ENCODE results near the gene CCDC74B.
"Not testable (repeated sequence)": the region's sequence is repeated elsewhere in the genome, so short reads cannot be mapped to it uniquely, and the experiment has no call there.

The CCDC74B gene

DNA sequence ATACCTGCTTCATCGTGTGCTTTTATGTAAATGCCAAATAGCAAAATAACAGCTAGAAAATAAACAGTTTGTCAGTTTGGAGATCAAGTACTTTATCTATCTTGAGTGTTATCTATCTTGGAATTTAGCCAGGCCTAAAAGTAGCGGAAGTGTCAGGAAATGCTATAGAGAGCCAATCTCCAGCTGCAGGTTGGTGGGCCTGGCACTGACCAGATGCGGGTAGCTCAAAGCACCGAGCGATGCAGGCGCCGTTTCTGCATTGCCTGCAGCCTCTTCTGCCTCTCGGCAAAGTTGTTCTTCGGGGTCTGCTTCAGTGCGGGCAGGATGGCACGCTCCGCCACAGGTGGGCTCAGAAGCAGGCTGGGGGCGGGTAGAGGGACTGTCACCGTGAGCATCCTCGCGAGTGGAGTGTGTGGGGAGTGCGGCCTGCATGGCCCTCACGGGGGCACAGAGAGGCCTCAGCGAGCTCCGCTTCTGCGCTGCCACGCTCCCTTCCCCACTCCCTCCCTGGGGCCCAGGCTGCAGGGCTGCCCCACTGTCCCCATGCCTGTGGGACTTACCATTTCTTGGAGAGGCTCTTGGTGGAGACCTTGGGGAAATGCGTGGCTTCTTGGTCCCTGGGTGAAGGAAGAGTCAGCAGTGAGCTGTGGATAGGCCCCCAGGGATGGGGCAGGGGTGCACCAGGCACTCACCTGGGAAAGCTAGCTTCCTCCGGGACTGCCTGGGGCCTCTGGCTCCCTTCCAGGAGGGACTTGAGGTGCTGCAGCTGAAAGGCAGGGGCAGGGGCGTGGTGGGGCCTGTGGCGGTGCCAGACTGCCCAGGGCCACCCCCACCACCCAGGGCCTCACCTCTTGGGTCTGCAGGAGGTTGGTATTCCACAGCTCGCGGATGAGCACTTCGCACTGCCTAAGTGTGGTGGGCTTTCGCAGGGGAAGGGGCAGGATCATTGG, 5.3 kb downstream of the CCDC74B start:
- not testable (repeated sequence) for H3K27me3 ChIP-seq (ENCODE audit: control insufficient read depth, insufficient read depth, low read length); H3K4me3 ChIP-seq (ENCODE audit: low read length); H3K36me3 ChIP-seq (ENCODE audit: control insufficient read depth, insufficient read depth, low read length); H3K9ac ChIP-seq (ENCODE audit: low read length); H3K4me1 ChIP-seq (ENCODE audit: control insufficient read depth, insufficient read depth, low read length); H3K9me3 ChIP-seq (ENCODE audit: control insufficient read depth, low read length)

DNA sequence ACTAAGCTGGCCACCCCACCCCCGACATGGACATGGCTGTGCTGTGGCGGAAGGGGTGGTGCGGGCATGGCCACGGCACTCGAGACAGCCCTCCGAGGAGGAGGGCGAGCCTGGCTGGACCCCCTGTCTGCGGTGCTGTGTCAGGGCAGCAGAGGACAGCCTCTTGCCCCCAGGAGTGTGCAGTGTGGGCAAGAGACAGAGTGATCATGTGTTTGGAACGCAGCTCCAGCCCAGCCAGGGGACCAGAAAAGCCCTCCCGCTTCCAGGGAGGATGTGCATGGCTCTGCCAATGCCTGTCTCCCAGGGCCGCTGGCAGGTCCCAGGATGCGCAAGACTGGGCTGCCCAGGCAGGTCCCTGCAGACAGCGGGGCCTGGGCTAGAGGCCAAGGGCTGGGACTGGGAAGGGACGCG, 6.1 kb downstream of the CCDC74B start:
- not testable (repeated sequence) for H3K36me3 ChIP-seq (ENCODE audit: control insufficient read depth, insufficient read depth, low read length); H3K9me3 ChIP-seq (ENCODE audit: control insufficient read depth, low read length); H3K4me3 ChIP-seq (ENCODE audit: low read length); H3K27me3 ChIP-seq (ENCODE audit: control insufficient read depth, insufficient read depth, low read length); H3K4me1 ChIP-seq (ENCODE audit: control insufficient read depth, insufficient read depth, low read length); H3K9ac ChIP-seq (ENCODE audit: low read length)

DNA sequence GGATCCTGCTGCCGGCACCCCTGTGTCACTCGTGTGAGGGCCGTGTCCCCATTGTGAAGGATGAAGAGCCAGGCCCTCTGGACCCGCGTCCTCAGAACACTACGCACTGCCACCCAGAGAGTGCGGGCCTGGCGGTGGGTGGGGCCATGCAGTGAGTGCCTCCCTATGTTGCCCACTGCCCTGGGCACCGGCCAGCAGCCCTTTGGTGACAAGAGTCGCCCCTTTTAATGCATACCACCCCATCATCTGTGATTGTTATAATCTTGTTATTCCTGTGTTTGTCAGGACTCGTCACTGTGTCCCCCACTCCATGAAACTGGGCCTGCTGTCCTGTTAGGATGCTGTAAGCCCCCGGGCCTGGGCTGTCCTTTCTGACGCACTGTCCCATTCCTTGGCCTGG, 6.6 kb downstream of the CCDC74B start:
- H3K36me3 ChIP-seq (ENCODE audit: control insufficient read depth, insufficient read depth, low read length); H3K27me3 ChIP-seq (ENCODE audit: control insufficient read depth, insufficient read depth, low read length); H3K4me3 ChIP-seq (ENCODE audit: low read length); H3K9ac ChIP-seq (ENCODE audit: low read length); H3K9me3 ChIP-seq (ENCODE audit: control insufficient read depth, low read length); H3K4me1 ChIP-seq (ENCODE audit: control insufficient read depth, insufficient read depth, low read length): not testable (repeated sequence)

DNA sequence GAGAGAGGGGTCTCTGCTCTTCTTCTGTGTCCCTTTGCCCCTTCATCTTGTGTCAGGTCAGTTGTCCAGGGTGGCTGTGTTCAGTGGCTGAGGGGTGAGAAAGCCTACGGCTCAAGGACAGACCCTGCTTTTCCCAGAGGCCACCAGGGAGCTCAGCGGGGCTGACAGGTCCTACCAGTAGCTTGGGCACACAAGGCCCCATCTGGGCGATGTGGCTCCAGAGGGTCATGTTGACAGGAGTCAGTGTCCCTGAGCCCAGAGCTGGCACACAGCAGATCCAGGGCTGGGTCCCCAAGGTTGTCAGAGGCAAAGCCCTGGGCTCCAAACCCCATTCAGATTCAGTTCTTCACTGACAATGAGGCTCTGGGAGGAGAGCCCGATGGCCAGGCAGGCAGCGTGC, 7.8 kb downstream of the CCDC74B start:
- not testable (repeated sequence) for H3K4me1 ChIP-seq (ENCODE audit: control insufficient read depth, insufficient read depth, low read length); H3K9ac ChIP-seq (ENCODE audit: low read length); H3K9me3 ChIP-seq (ENCODE audit: control insufficient read depth, low read length); H3K4me3 ChIP-seq (ENCODE audit: low read length); H3K36me3 ChIP-seq (ENCODE audit: control insufficient read depth, insufficient read depth, low read length); H3K27me3 ChIP-seq (ENCODE audit: control insufficient read depth, insufficient read depth, low read length)

DNA sequence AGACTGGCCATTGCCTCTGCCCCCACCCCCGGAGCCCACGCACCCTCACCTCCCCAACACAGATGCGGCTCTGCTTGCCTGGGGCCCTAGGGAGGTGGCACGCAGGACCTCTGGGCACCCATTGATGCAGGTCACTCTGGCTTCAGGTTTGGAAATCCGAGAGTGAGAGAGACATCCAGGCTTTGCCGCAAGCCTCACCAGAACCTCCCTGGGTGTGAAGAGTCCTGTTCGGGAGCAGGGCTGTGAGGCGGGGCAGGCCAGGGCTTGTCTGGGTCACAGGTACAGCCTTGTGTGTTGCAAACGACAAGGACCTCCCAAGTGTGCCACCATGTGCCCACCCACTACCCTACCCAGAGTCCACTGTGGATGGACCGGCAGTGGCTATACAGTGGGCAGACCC, 8.4 kb downstream of the CCDC74B start:
- not testable (repeated sequence) for H3K9ac ChIP-seq (ENCODE audit: low read length); H3K4me1 ChIP-seq (ENCODE audit: control insufficient read depth, insufficient read depth, low read length); H3K4me3 ChIP-seq (ENCODE audit: low read length); H3K9me3 ChIP-seq (ENCODE audit: control insufficient read depth, low read length); H3K36me3 ChIP-seq (ENCODE audit: control insufficient read depth, insufficient read depth, low read length); H3K27me3 ChIP-seq (ENCODE audit: control insufficient read depth, insufficient read depth, low read length)

DNA sequence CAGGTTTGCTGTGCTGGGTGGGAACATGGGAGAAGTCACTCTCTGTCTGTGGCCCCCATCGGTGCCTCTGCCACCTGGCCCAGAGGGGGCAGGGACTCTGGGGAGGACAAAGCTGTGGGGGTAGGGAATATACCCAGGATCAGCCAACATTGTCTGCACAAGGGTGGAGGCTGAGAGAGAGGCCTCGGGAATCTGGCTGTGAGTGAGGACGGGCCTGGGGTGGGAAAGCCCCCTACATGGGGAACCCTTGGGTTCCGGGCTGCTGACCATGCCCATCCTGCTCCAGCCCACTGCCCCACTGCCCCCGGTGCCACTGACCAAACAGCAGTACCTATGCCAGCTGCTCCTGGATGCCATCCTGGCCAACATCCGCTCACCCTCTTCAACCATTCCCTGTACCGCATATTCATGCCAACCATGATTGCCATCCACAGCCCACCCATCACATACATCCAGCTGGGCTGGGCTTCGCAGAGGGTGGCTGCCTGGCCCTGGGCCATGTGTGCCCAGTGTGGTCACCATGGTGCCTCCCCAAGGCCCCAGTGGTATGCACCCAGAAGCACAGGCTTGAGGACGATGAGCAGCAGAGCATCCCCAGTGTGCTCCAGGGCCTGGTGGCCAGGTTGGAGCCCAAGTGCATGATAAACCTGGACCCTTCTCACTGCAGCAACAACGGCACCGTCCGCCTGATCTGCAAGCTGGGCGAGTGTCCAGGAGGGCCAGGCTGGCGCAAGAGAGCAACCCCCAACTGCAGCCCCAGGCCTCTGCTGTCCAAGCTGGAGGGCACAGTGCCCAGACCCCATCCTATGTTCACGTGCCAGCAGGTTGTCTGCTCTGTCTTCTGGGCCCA, 9.0 kb downstream of the CCDC74B start:
- Histone ChIP-seq H3K36me3 (ENCODE audit: control insufficient read depth, insufficient read depth, low read length) (no peaks in the 10 kb centered on the region), H3K9me3 (ENCODE audit: control insufficient read depth, low read length) (no peaks in the 10 kb centered on the region), H3K27me3 (ENCODE audit: control insufficient read depth, insufficient read depth, low read length) (no peaks in the 10 kb centered on the region), H3K4me1 (ENCODE audit: control insufficient read depth, insufficient read depth, low read length) (no peaks in the 10 kb centered on the region), H3K4me3 (ENCODE audit: low read length) (no peak overlapping the region), H3K9ac (ENCODE audit: low read length) (no peak overlapping the region)

DNA sequence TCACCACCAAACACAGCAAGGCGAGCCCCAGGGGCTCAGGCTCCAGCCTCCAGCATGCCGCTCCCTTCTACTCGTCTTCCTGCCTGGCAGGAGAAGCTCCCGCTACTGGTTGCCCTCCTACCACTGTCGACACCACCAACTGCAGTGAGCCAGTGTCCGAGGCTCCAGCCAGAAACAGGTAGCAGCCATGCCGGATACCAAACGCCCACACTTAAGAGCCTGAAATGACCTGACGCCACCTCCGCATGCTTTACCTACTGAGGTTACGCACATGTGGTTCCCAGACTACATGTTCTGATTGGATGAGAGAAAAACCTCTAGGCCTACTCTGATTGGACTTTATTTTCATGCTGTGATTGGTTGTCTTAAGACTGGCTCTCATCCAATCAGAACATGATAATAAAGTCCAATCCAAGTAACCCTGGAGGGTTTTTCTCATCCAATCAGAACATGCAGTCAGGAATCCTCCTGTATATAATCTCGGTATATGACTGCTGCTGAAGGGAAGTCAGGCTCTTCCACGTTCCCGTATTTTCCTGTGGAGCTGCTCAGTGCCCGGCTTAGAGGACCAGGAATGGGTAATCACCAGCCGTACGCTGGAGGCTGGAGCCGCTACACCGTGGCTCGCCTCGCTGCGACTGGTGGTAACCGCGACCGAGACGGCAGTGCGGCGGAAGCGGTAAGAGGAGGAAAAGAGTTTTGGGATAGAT, 15.6 kb downstream of the CCDC74B start, which contains the start of gene POTEF:
Gene POTEF, minus strand, starts transcription at position 103 of the 710 bp plus-strand sequence. CDS start 8,707 bp downstream, outside the sequence.
- not testable (repeated sequence) for H3K4me3 ChIP-seq (ENCODE audit: low read length); H3K4me1 ChIP-seq (ENCODE audit: control insufficient read depth, insufficient read depth, low read length); H3K9ac ChIP-seq (ENCODE audit: low read length)

DNA sequence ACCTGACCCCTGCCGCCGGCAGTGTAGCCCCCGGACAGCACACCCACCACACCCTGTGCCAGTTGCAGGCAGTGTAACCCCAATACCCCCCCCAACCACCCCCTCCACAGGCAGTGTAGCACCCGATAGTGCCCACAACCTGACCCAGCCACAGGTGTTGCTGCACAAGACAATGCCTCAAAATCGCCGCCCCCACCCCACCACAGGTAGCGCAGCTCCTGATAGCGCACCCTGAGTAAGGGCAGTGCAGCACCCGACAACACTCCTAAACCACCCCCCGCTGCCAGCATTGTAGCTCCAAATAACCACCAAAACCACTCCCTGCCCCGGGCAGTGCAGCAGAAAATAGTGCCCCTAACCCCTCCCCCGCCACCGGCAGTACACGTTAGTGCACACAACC, 16.4 kb downstream of the CCDC74B start:
- H3K27me3 ChIP-seq (ENCODE audit: control insufficient read depth, insufficient read depth, low read length); H3K9me3 ChIP-seq (ENCODE audit: control insufficient read depth, low read length); H3K4me1 ChIP-seq (ENCODE audit: control insufficient read depth, insufficient read depth, low read length); H3K4me3 ChIP-seq (ENCODE audit: low read length); H3K36me3 ChIP-seq (ENCODE audit: control insufficient read depth, insufficient read depth, low read length); H3K9ac ChIP-seq (ENCODE audit: low read length): not testable (repeated sequence)

More for the DNA sequence above, 15.6 kb downstream of the CCDC74B start, which contains the start of gene POTEF:
- H3K9me3 ChIP-seq (ENCODE audit: control insufficient read depth, low read length); H3K27me3 ChIP-seq (ENCODE audit: control insufficient read depth, insufficient read depth, low read length); H3K36me3 ChIP-seq (ENCODE audit: control insufficient read depth, insufficient read depth, low read length): not testable (repeated sequence)

DNA sequence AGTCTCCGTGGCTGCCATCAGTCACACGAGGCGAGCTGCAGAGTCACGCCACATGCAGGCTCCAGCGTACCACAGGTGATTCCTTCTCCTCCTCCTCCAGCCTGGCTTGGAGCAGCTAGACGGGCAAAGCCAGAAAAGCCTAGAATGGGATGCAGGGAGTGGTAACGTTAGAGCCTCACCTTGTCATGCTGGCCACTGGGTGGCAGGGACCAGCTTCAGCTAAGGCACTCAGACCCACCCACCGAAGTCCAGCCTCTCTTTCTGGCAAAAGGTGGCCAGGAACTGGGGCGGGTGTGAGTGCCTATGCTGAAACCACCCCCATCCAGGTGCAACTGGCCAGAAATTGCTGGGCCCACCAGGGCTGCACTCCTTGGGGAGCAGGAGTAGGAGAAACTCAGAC, 17.2 kb downstream of the CCDC74B start:
- not testable (repeated sequence) for H3K9ac ChIP-seq (ENCODE audit: low read length); H3K4me1 ChIP-seq (ENCODE audit: control insufficient read depth, insufficient read depth, low read length); H3K9me3 ChIP-seq (ENCODE audit: control insufficient read depth, low read length); H3K27me3 ChIP-seq (ENCODE audit: control insufficient read depth, insufficient read depth, low read length); H3K4me3 ChIP-seq (ENCODE audit: low read length); H3K36me3 ChIP-seq (ENCODE audit: control insufficient read depth, insufficient read depth, low read length)

DNA sequence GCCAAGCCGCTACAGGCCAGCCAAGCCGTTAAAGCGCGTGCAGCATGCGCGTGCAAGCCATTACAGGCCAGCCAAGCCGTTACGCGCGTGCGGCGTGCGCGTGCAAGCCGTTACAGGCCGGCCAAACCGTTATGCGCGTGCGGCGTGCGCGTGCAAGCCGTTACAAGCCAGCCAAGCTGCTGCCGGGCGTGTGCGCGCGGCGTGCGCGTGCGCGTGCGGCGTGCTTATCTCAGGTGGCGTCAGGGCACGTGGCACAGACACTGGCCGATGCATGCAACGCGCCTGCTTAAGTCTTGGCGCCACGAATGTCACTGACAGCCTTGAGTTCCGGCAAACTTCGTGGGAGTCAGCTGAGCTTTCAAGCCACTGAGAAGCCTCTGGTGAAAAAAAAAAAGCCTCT, 24.0 kb downstream of the CCDC74B start:
- not testable (repeated sequence) for H3K9me3 ChIP-seq (ENCODE audit: control insufficient read depth, low read length); H3K27me3 ChIP-seq (ENCODE audit: control insufficient read depth, insufficient read depth, low read length); H3K36me3 ChIP-seq (ENCODE audit: control insufficient read depth, insufficient read depth, low read length); H3K4me1 ChIP-seq (ENCODE audit: control insufficient read depth, insufficient read depth, low read length); H3K4me3 ChIP-seq (ENCODE audit: low read length); H3K9ac ChIP-seq (ENCODE audit: low read length)

DNA sequence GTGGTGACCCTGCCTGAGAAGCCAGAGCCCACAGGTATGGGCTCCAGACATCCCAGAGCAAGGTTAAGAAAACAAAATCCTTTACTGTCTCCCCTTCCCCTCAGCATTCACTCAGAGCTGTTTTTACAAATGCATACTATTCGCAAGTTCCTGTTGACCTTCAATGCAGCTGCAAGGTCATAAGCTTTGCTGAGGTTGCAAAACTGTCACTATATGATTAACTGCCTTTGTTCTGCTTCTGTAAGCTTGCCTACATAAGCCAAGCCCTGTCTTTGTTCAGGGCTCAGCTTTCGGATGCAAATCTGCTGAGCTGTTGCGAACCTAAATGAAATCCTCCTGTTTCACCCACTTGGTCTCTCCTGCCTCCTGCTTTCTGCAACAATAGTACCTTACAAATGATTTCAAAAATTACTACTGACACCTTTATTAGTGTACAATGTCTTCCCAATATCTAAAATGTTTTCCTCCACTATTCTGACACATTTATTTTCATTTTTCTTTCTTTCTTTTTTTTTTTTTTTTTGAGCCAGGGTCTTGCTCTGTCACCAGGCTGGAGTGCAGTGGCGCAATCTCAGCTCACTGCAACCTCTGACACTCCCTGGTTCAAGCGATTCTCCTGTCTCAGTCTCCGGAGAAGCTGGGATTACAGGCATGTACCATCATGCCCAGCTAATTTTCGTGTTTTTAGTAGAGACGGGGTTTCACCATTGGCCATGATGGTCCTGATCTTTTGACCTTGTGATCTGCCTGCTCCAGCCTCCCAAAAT, 42.1 kb downstream of the CCDC74B start:
- H3K9ac ChIP-seq (ENCODE audit: low read length); H3K9me3 ChIP-seq (ENCODE audit: control insufficient read depth, low read length); H3K27me3 ChIP-seq (ENCODE audit: control insufficient read depth, insufficient read depth, low read length); H3K36me3 ChIP-seq (ENCODE audit: control insufficient read depth, insufficient read depth, low read length); H3K4me3 ChIP-seq (ENCODE audit: low read length); H3K4me1 ChIP-seq (ENCODE audit: control insufficient read depth, insufficient read depth, low read length): not testable (repeated sequence)
